GM19099 (cell line): ENCODE measurements around the gene RAD52.

Experiments
- POLR2A ChIP-seq: IDR thresholded peaks from 3 replicates; pipeline ENCODE4 v1.6.1; 2011; ENCODE audit warnings: low read depth; ENCODE audit not compliant: insufficient read length; ENCODE audit errors: extremely low read depth

RAD52 gene

GRCh38 chr12:910416-910815, 39.1 kb downstream of the RAD52 start:
- no peak for TF ChIP-seq POLR2A

- no peak for TF ChIP-seq POLR2A
Measured at GRCh38 chr12:909861-910260, 39.6 kb downstream of the RAD52 start.

- TF ChIP-seq POLR2A, result no peak
Measured at GRCh38 chr12:907413-908185, 41.9 kb downstream of the RAD52 start.

GRCh38 chr12:906062-906585, 43.4 kb downstream of the RAD52 start:
- TF ChIP-seq POLR2A, result no peak

- TF ChIP-seq POLR2A, result no peak
Measured at GRCh38 chr12:905261-906031, 44.0 kb downstream of the RAD52 start.

- no peak for TF ChIP-seq POLR2A
Measured at GRCh38 chr12:904010-904414, 45.5 kb downstream of the RAD52 start.

- no peak for TF ChIP-seq POLR2A
Measured at GRCh38 chr12:903055-903454, 46.4 kb downstream of the RAD52 start.

GRCh38 chr12:902581-902980, 46.9 kb downstream of the RAD52 start:
- no peak for TF ChIP-seq POLR2A

GRCh38 chr12:897386-897785, 52.1 kb downstream of the RAD52 start:
- no peak for TF ChIP-seq POLR2A

GRCh38 chr12:896031-896430, 53.5 kb downstream of the RAD52 start:
- no peak for TF ChIP-seq POLR2A

- TF ChIP-seq POLR2A, result no peak
Measured at GRCh38 chr12:894226-894625, 55.3 kb downstream of the RAD52 start.

- TF ChIP-seq POLR2A, result no peak
Measured at GRCh38 chr12:886206-886605, 63.3 kb downstream of the RAD52 start.

GRCh38 chr12:885701-886100, 63.8 kb downstream of the RAD52 start:
- TF ChIP-seq POLR2A, result no peak

GRCh38 chr12:884746-885414, 64.6 kb downstream of the RAD52 start:
- TF ChIP-seq POLR2A, result no peak

GRCh38 chr12:880656-881055, 68.8 kb downstream of the RAD52 start:
- no peak for TF ChIP-seq POLR2A
